ENCODE results near the gene MADD. TPM values are rescaled to one million over a fixed set of nuclear protein-coding genes. Genes with fewer than 3 reads are reported as not detected.

Gene MADD
- total RNA-seq, 1 donor from 2014 or later: 53.7 TPM

DNA sequence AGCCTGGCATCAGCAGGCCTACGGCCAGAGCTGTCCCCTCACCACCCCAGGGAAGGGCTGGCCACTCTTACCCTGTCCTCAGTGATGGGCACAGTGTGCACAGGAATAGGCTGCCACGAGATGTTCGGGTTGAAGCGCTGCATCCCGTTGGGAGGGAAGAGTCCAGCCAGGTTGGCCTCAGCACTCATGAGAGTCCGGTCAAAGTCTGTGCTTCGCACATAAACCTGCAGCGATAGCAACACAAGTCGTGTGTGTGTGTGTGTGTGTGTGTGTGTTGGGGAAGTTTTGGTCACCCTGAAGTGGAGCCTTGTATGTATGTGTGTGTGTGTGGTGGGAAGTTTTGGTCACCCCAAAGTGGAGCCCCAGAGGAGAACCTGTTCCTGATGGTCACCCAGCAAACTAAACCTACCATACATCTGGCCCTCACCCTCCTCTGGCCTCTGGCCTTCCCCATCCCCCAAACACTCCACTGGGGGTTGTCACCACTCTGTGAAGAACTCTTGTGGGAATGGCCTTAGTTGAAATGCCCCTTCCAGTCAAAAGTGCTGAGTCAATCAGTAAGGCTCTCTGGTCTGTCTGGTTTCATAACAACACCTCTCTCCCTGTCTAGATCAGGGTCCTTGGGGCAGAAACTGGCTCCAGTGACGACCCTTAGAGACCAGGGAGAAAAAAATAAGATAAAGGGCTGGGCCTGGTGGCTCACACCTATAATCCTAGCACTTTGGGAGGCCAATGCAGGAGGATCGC lies 24.1 kb upstream of the MADD start:
- intact Hi-C loops (cut with DNase I): no loop called here
- H3K4me1 ChIP-seq: peaks cover 54% of the 10 kb centered on the region
- peaks cover 54% of the 10 kb centered on the region for H3K36me3 ChIP-seq
- TF ChIP-seq, protein P1, sequence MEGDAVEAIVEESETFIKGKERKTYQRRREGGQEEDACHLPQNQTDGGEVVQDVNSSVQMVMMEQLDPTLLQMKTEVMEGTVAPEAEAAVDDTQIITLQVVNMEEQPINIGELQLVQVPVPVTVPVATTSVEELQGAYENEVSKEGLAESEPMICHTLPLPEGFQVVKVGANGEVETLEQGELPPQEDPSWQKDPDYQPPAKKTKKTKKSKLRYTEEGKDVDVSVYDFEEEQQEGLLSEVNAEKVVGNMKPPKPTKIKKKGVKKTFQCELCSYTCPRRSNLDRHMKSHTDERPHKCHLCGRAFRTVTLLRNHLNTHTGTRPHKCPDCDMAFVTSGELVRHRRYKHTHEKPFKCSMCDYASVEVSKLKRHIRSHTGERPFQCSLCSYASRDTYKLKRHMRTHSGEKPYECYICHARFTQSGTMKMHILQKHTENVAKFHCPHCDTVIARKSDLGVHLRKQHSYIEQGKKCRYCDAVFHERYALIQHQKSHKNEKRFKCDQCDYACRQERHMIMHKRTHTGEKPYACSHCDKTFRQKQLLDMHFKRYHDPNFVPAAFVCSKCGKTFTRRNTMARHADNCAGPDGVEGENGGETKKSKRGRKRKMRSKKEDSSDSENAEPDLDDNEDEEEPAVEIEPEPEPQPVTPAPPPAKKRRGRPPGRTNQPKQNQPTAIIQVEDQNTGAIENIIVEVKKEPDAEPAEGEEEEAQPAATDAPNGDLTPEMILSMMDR (IDR thresholded peaks at IDR 0.05): no peak
- DNase-seq (no peak), ATAC-seq (no peak)
- H3K9me3 ChIP-seq: no peaks in the 10 kb centered on the region
- H3K4me3 ChIP-seq: no peak overlapping the region
- H3K27me3 ChIP-seq (ENCODE audit: low read depth): no peaks in the 10 kb centered on the region
- peak overlapping the region; percentile 42 for H3K27ac ChIP-seq

DNA sequence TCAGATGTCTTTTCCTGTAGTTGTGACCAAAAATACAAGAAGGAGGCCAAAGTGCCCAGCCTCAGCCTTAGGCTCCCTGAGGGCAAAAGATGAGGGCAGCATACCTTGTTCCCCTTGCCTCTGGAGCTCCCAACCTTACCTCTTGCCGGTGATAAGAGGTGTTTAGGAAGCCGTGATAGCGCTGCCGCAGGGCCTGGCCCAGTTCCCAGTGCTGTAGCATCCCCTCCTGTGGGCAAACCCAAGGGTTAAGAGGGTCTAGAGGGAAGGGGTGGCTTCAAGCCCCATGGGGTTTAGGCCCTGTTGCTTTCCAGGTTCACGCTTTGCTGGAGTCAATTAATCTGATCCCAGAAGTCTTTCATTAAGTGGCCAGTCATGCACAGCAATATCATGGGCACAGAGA lies 22.4 kb upstream of the MADD start:
- H3K27ac ChIP-seq: no peak overlapping the region
- no peak for DNase-seq
- intact Hi-C loops (cut with DNase I): no loop called here

DNA sequence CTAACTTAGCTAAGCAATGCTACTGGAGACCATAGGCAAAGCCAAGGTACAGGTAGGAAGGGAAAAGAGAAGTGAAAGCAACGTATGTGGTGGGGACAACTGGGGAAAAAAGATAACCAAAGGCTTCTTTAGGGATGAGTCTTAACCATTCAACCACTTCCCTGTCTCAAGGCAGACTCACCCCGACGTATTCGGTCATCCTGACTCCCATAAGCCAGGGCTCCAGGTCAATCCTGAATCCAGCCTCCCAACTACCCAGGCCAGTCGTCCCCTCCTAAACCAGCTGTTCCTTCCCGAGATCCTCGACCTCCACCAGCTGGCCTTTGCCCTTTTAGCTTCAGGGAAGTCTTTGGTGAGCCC lies 21.6 kb upstream of the MADD start:
- intact Hi-C loops (cut with DNase I): no loop called here
- H3K4me3 ChIP-seq: peak overlapping the region; percentile 91
- no peaks in the 10 kb centered on the region for H3K9me3 ChIP-seq
- H3K27ac ChIP-seq: peak overlapping the region; percentile 93
- peak; percentile 10 to 59 for ATAC-seq
- no peaks in the 10 kb centered on the region for H3K27me3 ChIP-seq (ENCODE audit: low read depth)
- H3K4me1 ChIP-seq: peaks cover 39% of the 10 kb centered on the region
- no peak for DNase-seq
- TF ChIP-seq, protein P1 (IDR thresholded peaks at IDR 0.05): no peak
- H3K36me3 ChIP-seq: peaks cover 29% of the 10 kb centered on the region

More for the DNA sequence above, 22.4 kb upstream of the MADD start:
- H3K36me3 ChIP-seq: peaks cover 37% of the 10 kb centered on the region
- no peaks in the 10 kb centered on the region for H3K27me3 ChIP-seq (ENCODE audit: low read depth)
- H3K4me1 ChIP-seq: peaks cover 46% of the 10 kb centered on the region
- peak overlapping the region; percentile 91 for H3K4me3 ChIP-seq
- TF ChIP-seq, protein P1 (IDR thresholded peaks at IDR 0.05): no peak
- no peak for ATAC-seq
- no peaks in the 10 kb centered on the region for H3K9me3 ChIP-seq

DNA sequence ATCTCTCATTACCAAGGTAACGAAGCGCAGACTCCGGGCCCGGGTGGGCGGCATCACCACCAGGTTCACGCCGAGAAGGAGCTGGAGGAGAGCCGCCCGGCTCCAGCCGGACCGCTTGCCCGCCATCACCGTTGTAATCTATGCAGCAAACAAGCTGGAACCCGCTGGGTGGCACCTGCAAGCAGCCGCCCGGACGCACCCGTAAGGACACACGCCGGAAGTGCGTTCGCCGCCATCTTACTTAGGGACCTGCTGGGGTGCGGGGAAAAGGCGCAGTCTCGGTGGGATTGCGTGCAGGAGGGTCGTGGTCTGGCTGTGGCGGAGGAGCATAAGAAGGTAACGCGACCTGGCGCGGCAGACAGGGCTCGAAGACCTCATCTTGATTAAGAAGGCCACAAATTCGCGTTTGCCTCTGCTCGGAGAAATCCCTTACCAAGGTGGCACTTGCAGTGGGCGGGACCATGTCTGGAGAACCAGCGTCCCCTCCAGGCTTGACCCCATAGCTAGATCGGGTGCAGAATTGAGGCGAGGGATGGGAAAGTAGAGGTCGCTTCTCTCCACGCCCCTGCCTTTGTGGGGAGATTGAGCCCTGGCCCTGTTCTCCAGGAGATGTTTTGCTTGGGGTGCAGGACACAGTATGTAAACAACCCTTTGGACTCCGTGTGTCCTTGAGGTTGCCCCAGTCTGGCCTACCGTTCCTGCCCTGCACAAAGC lies 21.1 kb upstream of the MADD start, which contains the start of gene ACP2:
Gene ACP2, minus strand, starts transcription at position 151 of the 714 bp plus-strand sequence. Its CDS starts 25 bp downstream, at position 126.
- TF ChIP-seq, protein P1 (IDR thresholded peaks at IDR 0.05): no peak

DNA sequence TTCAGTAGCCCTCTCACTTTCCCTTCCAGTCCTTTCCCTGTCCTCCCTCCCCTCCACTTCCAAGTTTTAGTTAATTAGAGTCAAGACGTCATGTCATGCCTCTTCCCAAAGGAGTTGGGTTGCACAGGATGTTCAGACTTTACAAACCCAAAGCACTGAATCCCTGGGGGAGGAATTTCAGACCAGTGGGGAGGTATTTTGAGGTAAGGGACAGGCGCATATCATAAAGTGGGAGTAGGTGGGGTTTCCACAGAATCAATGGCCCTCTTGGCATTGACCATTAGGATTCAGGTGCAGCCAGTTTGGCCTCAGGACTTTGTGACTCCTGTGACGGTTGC lies 20.6 kb upstream of the MADD start:
- no peak for ATAC-seq
- intact Hi-C loops (cut with DNase I): no loop called here
- Histone ChIP-seq H3K27ac (peak overlapping the region; percentile 93), H3K36me3 (peaks cover 20% of the 10 kb centered on the region), H3K4me1 (peaks cover 44% of the 10 kb centered on the region), H3K9me3 (no peaks in the 10 kb centered on the region), H3K27me3 (ENCODE audit: low read depth) (no peaks in the 10 kb centered on the region), H3K4me3 (peak overlapping the region; percentile 91)
- TF ChIP-seq, protein P1 (IDR thresholded peaks at IDR 0.05): no peak
- DNase-seq: no peak

More for the DNA sequence above, 21.1 kb upstream of the MADD start, which contains the start of gene ACP2:
- Histone ChIP-seq H3K27ac (peak within 1 kb of the TSS; percentile 93), H3K27me3 (ENCODE audit: low read depth) (no peaks in the 10 kb centered on the region), H3K4me1 (peaks cover 38% of the 10 kb centered on the region), H3K36me3 (peaks cover 25% of the 10 kb centered on the region), H3K9me3 (no peaks in the 10 kb centered on the region), H3K4me3 (peak within 1 kb of the TSS; percentile 91)
- peak; percentile 96 to 98 for ATAC-seq
- peak; percentile 94 for DNase-seq
- intact Hi-C loops (cut with DNase I): no loop called here

Measured in lower lobe of right lung (tissue), 2 donors.